ENCODE results near the gene GRID1.

GRCh38 chr10:86177537-86178155, 188.9 kb downstream of the GRID1 start:
- TF ChIP-seq EZH2phosphoT487 (IDR thresholded peaks at IDR 0.05; ENCODE audit: insufficient read depth, low read depth) = no peak
- TF ChIP-seq EZH2 (IDR thresholded peaks at IDR 0.05; ENCODE audit: insufficient read depth, poor library complexity, severe bottlenecking) = no peak
